HepG2 (cell line): ENCODE measurements around the gene PSMB11. TPM values are rescaled to one million over a fixed set of nuclear protein-coding genes. Genes with fewer than 3 reads are reported as not detected.

Experiments used
- CBX2 ChIP-seq, 2 experiments: fragments of 200-600 bp in 1 of 2; sonication (generic); formaldehyde crosslinking in 1 of 2; IDR thresholded peaks; 2 replicates each; pipeline versions ENCODE4 v1.7.0 to v1.8.1; 2018 to 2022; ENCODE audit warnings: low read depth in 2 of 2, low read length in 1 of 2, mild to moderate bottlenecking in 1 of 2, missing genetic modification reagents in 1 of 2
- FOXK1 ChIP-seq: sonication (generic); formaldehyde crosslinking; IDR thresholded peaks from 2 replicates; pipeline ENCODE4 v1.4.0; 2020; ENCODE audit warnings: low read depth, missing genetic modification reagents, borderline replicate concordance
- GLMP ChIP-seq: sonication (generic); formaldehyde crosslinking; IDR thresholded peaks from 2 replicates; pipeline ENCODE4 v1.9.0; 2021; ENCODE audit warnings: missing genetic modification reagents, mild to moderate bottlenecking, borderline replicate concordance
- GTF2F1 ChIP-seq: fragments of 150-350 bp; IDR thresholded peaks from 2 replicates; pipeline ENCODE4 v1.6.1; 2014; ENCODE audit warnings: low read length
- JDP2 ChIP-seq: sonication (generic); formaldehyde crosslinking; IDR thresholded peaks from 2 replicates; pipeline ENCODE4 v1.8.1; 2022; ENCODE audit warnings: missing genetic modification reagents, borderline replicate concordance
- NFYC ChIP-seq: IDR thresholded peaks from 2 replicates; pipeline ENCODE4 v1.6.1; 2016; ENCODE audit warnings: missing genetic modification reagents, missing compliant biosample characterization
- POLR2A ChIP-seq, 2 experiments: IDR thresholded peaks; 2 replicates each; pipeline ENCODE4 v1.6.1; 2011; ENCODE audit warnings: low read depth in 2 of 2, low read length in 2 of 2, mild to moderate bottlenecking in 1 of 2, moderate library complexity in 1 of 2; ENCODE audit not compliant: insufficient read depth in 1 of 2
- PRPF4 ChIP-seq: fragments of 200-400 bp; formaldehyde crosslinking; IDR thresholded peaks from 2 replicates; pipeline ENCODE4 v1.6.1; 2016; ENCODE audit warnings: low read length, low read depth; ENCODE audit not compliant: poor library complexity, severe bottlenecking
- SMAD1 ChIP-seq: sonication (generic); formaldehyde crosslinking; IDR thresholded peaks from 2 replicates; pipeline ENCODE4 v1.4.0; 2020; ENCODE audit warnings: missing genetic modification reagents, low read depth, mild to moderate bottlenecking, borderline replicate concordance
- THAP8 ChIP-seq: sonication (generic); formaldehyde crosslinking; IDR thresholded peaks from 2 replicates; pipeline ENCODE4 v1.5.1; 2020; ENCODE audit warnings: missing genetic modification reagents, mild to moderate bottlenecking, borderline replicate concordance
- U2AF2 ChIP-seq: fragments of 200-400 bp; formaldehyde crosslinking; IDR thresholded peaks from 2 replicates; pipeline ENCODE4 v1.6.1; 2017; ENCODE audit warnings: low read depth, mild to moderate bottlenecking, low read length
- ZC3H13 ChIP-seq: sonication (generic); formaldehyde crosslinking; IDR thresholded peaks from 2 replicates; pipeline ENCODE4 v1.8.1; 2023; ENCODE audit warnings: mild to moderate bottlenecking, missing genetic modification reagents, moderate library complexity
- ZFP62 ChIP-seq: sonication (generic); formaldehyde crosslinking; IDR thresholded peaks from 2 replicates; pipeline ENCODE4 v1.4.0; 2020; ENCODE audit warnings: missing genetic modification reagents
- ZNF207 ChIP-seq: fragments of 450-650 bp; IDR thresholded peaks from 2 replicates; pipeline ENCODE4 v1.6.1; 2016; ENCODE audit warnings: antibody characterized with exemption, borderline replicate concordance
- ZNF317 ChIP-seq: sonication (generic); formaldehyde crosslinking; IDR thresholded peaks from 2 replicates; pipeline ENCODE4 v1.5.0; 2020; ENCODE audit warnings: mild to moderate bottlenecking, missing genetic modification reagents
- ZNF333 ChIP-seq: sonication (generic); formaldehyde crosslinking; IDR thresholded peaks from 2 replicates; pipeline ENCODE4 v1.4.0; 2020; ENCODE audit warnings: mild to moderate bottlenecking, missing genetic modification reagents, borderline replicate concordance
- ZNF343 ChIP-seq: sonication (generic); formaldehyde crosslinking; IDR thresholded peaks from 2 replicates; pipeline ENCODE4 v1.4.0; 2020; ENCODE audit warnings: mild to moderate bottlenecking, missing genetic modification reagents
- ZNF503 ChIP-seq: sonication (generic); formaldehyde crosslinking; IDR thresholded peaks from 2 replicates; pipeline ENCODE4 v1.4.0; 2020; ENCODE audit warnings: missing genetic modification reagents
- ZNF510 ChIP-seq: sonication (generic); formaldehyde crosslinking; IDR thresholded peaks from 2 replicates; pipeline ENCODE4 v1.4.0; 2020; ENCODE audit warnings: low read depth, mild to moderate bottlenecking, missing genetic modification reagents
- ZNF563 ChIP-seq: sonication (generic); formaldehyde crosslinking; IDR thresholded peaks from 2 replicates; pipeline ENCODE4 v1.8.0; 2022; ENCODE audit warnings: mild to moderate bottlenecking, moderate library complexity, missing genetic modification reagents
- ZSCAN22 ChIP-seq: sonication (generic); formaldehyde crosslinking; IDR thresholded peaks from 2 replicates; pipeline ENCODE4 v1.4.0; 2020; ENCODE audit warnings: mild to moderate bottlenecking, missing genetic modification reagents
- polyA plus RNA-seq, 8 experiments: library from polyadenylated mRNA; depleted of rRNA in 3 of 8; stranded (reverse) in 7 of 8; unstranded in 1 of 8; fragments of >200 nt; fragmentation: Illumina TruSeq in 4 of 8; extraction: Trizol in 4 of 8; gene quantifications; 2 replicates each; pipeline versions ENCODE4 v1.2.1 to v1.2.3, GENCODE V29; 2011 to 2016; ENCODE audit warnings: low read depth in 4 of 8, missing spikeins in 1 of 8, mixed read lengths in 1 of 8; ENCODE audit not compliant: insufficient read depth in 1 of 8
- total RNA-seq, 5 experiments: library from RNA; depleted of rRNA; stranded (reverse); fragments of >200 nt; fragmentation: Illumina TruSeq; extraction: Trizol; gene quantifications; 2 replicates each; pipeline ENCODE4 v1.2.3, GENCODE V29; 2016; ENCODE audit warnings: low read depth in 1 of 5
- TF ChIP-seq, protein P1 (sequence below): fragments of 450-650 bp; IDR thresholded peaks from 2 replicates; pipeline ENCODE4 v1.6.1; 2016
- TF ChIP-seq, protein P2 (sequence below): IDR thresholded peaks from 2 replicates; pipeline ENCODE4 v1.6.1; 2018; ENCODE audit warnings: missing genetic modification reagents

PSMB11 gene
- total and polyA plus RNA-seq, 2 of the 13 experiments (the other 11 are each of a cell fraction or from before 2014, with no cell fraction given), result not detected

DNA sequence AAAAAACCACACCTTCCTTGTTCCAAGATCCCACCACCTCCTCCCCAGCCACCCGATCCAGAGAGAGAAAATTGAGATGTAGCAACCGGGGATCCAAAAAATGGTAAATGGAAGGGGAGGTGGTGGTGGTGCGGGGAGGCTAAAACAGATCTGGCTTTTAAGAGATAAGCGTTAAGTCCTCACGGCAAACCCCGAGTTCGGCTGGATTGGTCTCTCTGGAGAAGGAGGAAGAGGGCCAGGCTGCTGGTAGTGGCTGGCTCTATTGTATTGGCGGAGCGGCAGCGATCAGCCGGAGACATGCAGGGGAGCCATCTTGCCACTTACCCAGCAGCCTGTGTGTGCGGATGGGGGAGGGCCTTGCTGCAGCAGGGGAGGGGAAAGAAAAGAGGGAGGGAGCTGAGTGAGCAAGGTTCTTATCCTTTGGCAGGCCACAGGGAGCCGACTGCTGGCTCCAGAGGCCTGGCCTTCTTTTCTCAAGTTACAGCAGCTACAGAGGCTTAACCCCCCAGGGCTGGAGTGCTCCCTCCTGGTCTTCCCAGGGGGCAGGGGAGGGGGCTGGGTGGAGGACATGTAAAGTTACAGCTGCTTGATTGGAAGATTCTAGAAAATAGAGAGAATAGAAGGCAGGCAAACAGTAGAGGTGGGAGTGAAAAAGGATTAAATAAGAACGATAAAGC is 29.4 kb downstream of the PSMB11 start (continued):
- TF ChIP-seq ZC3H13 (CRISPR knock-in tag) (peak; percentile 90; the same call in 1 of the 2 replicates), THAP8 (CRISPR knock-in tag) (no peak), ZNF563 (CRISPR knock-in tag) (peak; percentile 82), ZNF207 (no peak), GTF2F1 (0 out of 2 replicates have a peak, but pooled peaks have one; percentile 19), SMAD1 (CRISPR knock-in tag) (peak; percentile 96; the same call in 1 of the 2 replicates), ZNF343 (CRISPR knock-in tag) (peak; percentile 56; the same call in 1 of the 2 replicates), ZNF510 (0 out of 2 replicates have a peak, but pooled peaks have one; percentile 90), ZNF333 (CRISPR knock-in tag) (peak; percentile 36; the same call in 1 of the 2 replicates), NFYC (peak; percentile 37; the same call in 1 of the 2 replicates), ZNF503 (CRISPR knock-in tag) (no peak; the same call in 1 of the 2 replicates), PRPF4 (no peak), ZFP62 (CRISPR knock-in tag) (no peak), GLMP (no peak), FOXK1 (no peak; the same call in 1 of the 2 replicates), U2AF2 (no peak), JDP2 (no peak), ZNF317 (CRISPR knock-in tag) (peak; percentile 74; the same call in 1 of the 2 replicates), CBX2 (IDR thresholded peaks at IDR 0.05; ENCODE audit: low read depth, low read length) (no peak), CBX2 (CRISPR knock-in tag; IDR thresholded peaks at IDR 0.05; ENCODE audit: low read depth) (no peak), ZSCAN22 (CRISPR knock-in tag) (no peak), POLR2A (IDR thresholded peaks at IDR 0.05; ENCODE audit: insufficient read depth in 1 of 2, low read depth in 2 of 2, low read length in 2 of 2) (peak; percentile 84 to 97)
- TF ChIP-seq, protein P1, sequence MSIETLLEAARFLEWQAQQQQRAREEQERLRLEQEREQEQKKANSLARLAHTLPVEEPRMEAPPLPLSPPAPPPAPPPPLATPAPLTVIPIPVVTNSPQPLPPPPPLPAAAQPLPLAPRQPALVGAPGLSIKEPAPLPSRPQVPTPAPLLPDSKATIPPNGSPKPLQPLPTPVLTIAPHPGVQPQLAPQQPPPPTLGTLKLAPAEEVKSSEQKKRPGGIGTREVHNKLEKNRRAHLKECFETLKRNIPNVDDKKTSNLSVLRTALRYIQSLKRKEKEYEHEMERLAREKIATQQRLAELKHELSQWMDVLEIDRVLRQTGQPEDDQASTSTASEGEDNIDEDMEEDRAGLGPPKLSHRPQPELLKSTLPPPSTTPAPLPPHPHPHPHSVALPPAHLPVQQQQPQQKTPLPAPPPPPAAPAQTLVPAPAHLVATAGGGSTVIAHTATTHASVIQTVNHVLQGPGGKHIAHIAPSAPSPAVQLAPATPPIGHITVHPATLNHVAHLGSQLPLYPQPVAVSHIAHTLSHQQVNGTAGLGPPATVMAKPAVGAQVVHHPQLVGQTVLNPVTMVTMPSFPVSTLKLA, result no peak
- TF ChIP-seq, protein P2, sequence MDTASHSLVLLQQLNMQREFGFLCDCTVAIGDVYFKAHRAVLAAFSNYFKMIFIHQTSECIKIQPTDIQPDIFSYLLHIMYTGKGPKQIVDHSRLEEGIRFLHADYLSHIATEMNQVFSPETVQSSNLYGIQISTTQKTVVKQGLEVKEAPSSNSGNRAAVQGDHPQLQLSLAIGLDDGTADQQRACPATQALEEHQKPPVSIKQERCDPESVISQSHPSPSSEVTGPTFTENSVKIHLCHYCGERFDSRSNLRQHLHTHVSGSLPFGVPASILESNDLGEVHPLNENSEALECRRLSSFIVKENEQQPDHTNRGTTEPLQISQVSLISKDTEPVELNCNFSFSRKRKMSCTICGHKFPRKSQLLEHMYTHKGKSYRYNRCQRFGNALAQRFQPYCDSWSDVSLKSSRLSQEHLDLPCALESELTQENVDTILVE (CRISPR knock-in tag), result peak; percentile 93
